ENCODE results near the gene TRAF1.

- no peak for TF ChIP-seq CTCF (conservative IDR thresholded peaks at IDR 0.05; ENCODE audit: low read length)
- TF ChIP-seq EZH2phosphoT487 (IDR thresholded peaks at IDR 0.05; ENCODE audit: borderline replicate concordance) = no peak
Measured at GRCh38 chr9:120965344-120966012, 38.9 kb upstream of the TRAF1 start.
